Measurements from ENCODE around the gene CLDN15. TPM values are rescaled to one million over a fixed set of nuclear protein-coding genes. Genes with fewer than 3 reads are reported as not detected.
"Not testable (repeated sequence)": the region's sequence is repeated elsewhere in the genome, so short reads cannot be mapped to it uniquely, and the experiment has no call there.

Gene CLDN15
- 22.7 TPM for total RNA-seq
- 1 to 10 TPM in 1 of 4 donors, under 1 TPM in 3; 0.64 to 1.4 (median 0.82) TPM for polyA plus RNA-seq

GRCh38 chr7:101237206-101238067, at the start of gene CLDN15:
Gene CLDN15 (minus strand): TSS chr7:101237802. CDS start chr7:101237581, 221 bp downstream.
- ATAC-seq (ENCODE audit: low read depth in 2 of 2) (no peak), DNase-seq (no peak)
- H3K36me3 Mint-ChIP-seq = peaks cover 6% of the 10 kb centered on the region

GRCh38 chr7:101287032-101287431, 49.4 kb upstream of the CLDN15 start:
- Mint-ChIP-seq H3K27ac (peak overlapping the region in 1 of 3 donors; percentile 20), H3K9me3 (peaks cover 0 to 5% (median 0%) of the 10 kb centered on the region in 7 donors)

More at GRCh38 chr7:101237206-101238067, at the start of gene CLDN15:
- H3K27ac Mint-ChIP-seq = peak within 1 kb of the TSS in 1 of 3 donors; percentile 87
- H3K27me3 ChIP-seq (ENCODE audit: control insufficient read depth, insufficient read depth, low read length) = no peaks in the 10 kb centered on the region
- no peak within 1 kb of the TSS for H3K4me3 ChIP-seq (ENCODE audit: low read depth, low read length)
- no peaks in the 10 kb centered on the region for H3K9me3 Mint-ChIP-seq
- no peaks in the 10 kb centered on the region for H3K27me3 Mint-ChIP-seq
- H3K36me3 ChIP-seq (ENCODE audit: control insufficient read depth, insufficient read depth, low read length) = peaks cover 20% of the 10 kb centered on the region
- no peaks in the 10 kb centered on the region for H3K4me1 ChIP-seq (ENCODE audit: control insufficient read depth, insufficient read depth, low read length, poor library complexity, severe bottlenecking)
- peak within 1 kb of the TSS in 1 of 4 donors; percentile 54 for H3K4me3 Mint-ChIP-seq
- no peaks in the 10 kb centered on the region for H3K9me3 ChIP-seq (ENCODE audit: control insufficient read depth in 2 of 2, low read length in 2 of 2)
- peaks cover 0 to 7% (median 0%) of the 10 kb centered on the region in 4 donors for H3K4me1 Mint-ChIP-seq
- H3K27ac ChIP-seq (ENCODE audit: insufficient read depth, low read length, poor library complexity, severe bottlenecking) = no peak within 1 kb of the TSS

GRCh38 chr7:101285880-101286279, 48.3 kb upstream of the CLDN15 start:
- H3K36me3 ChIP-seq (ENCODE audit: control insufficient read depth, insufficient read depth, low read length); H3K27ac ChIP-seq (ENCODE audit: insufficient read depth, low read length, poor library complexity, severe bottlenecking); DNase-seq; H3K36me3 Mint-ChIP-seq; H3K4me3 ChIP-seq (ENCODE audit: low read depth, low read length); H3K9me3 ChIP-seq (ENCODE audit: control insufficient read depth in 2 of 2, low read length in 2 of 2); ATAC-seq (ENCODE audit: low read depth in 2 of 2); H3K9me3 Mint-ChIP-seq; H3K4me3 Mint-ChIP-seq; H3K4me1 ChIP-seq (ENCODE audit: control insufficient read depth, insufficient read depth, low read length, poor library complexity, severe bottlenecking); H3K27me3 ChIP-seq (ENCODE audit: control insufficient read depth, insufficient read depth, low read length): not testable (repeated sequence)
- H3K27me3 Mint-ChIP-seq = peaks cover 35% of the 10 kb centered on the region
- H3K27ac Mint-ChIP-seq = peak overlapping the region in 1 of 3 donors; percentile 35
- peaks cover 0 to 23% (median 9%) of the 10 kb centered on the region in 4 donors for H3K4me1 Mint-ChIP-seq

More at GRCh38 chr7:101287032-101287431, 49.4 kb upstream of the CLDN15 start:
- no peak overlapping the region for H3K27ac ChIP-seq (ENCODE audit: insufficient read depth, low read length, poor library complexity, severe bottlenecking)
- Mint-ChIP-seq H3K36me3 (no peaks in the 10 kb centered on the region), H3K4me3 (no peak overlapping the region), H3K4me1 (peaks cover 0 to 23% (median 9%) of the 10 kb centered on the region in 4 donors), H3K27me3 (peaks cover 35% of the 10 kb centered on the region)
- H3K9me3 ChIP-seq (ENCODE audit: control insufficient read depth in 2 of 2, low read length in 2 of 2) = no peaks in the 10 kb centered on the region
- H3K27me3 ChIP-seq (ENCODE audit: control insufficient read depth, insufficient read depth, low read length) = no peaks in the 10 kb centered on the region
- DNase-seq = no peak
- no peaks in the 10 kb centered on the region for H3K4me1 ChIP-seq (ENCODE audit: control insufficient read depth, insufficient read depth, low read length, poor library complexity, severe bottlenecking)
- no peak for ATAC-seq (ENCODE audit: low read depth in 2 of 2)
- no peaks in the 10 kb centered on the region for H3K36me3 ChIP-seq (ENCODE audit: control insufficient read depth, insufficient read depth, low read length)
- no peak overlapping the region for H3K4me3 ChIP-seq (ENCODE audit: low read depth, low read length)

- Mint-ChIP-seq H3K27me3 (peaks cover 30% of the 10 kb centered on the region), H3K27ac (no peak overlapping the region), H3K4me1 (peaks cover 0 to 17% (median 3%) of the 10 kb centered on the region in 4 donors), H3K4me3 (no peak overlapping the region), H3K9me3 (peaks cover 0 to 5% (median 0%) of the 10 kb centered on the region in 7 donors), H3K36me3 (no peaks in the 10 kb centered on the region)
- DNase-seq (no peak), ATAC-seq (ENCODE audit: low read depth in 2 of 2) (no peak)
- no peaks in the 10 kb centered on the region for H3K36me3 ChIP-seq (ENCODE audit: control insufficient read depth, insufficient read depth, low read length)
- no peaks in the 10 kb centered on the region for H3K9me3 ChIP-seq (ENCODE audit: control insufficient read depth in 2 of 2, low read length in 2 of 2)
- H3K27me3 ChIP-seq (ENCODE audit: control insufficient read depth, insufficient read depth, low read length) = no peaks in the 10 kb centered on the region
- no peak overlapping the region for H3K27ac ChIP-seq (ENCODE audit: insufficient read depth, low read length, poor library complexity, severe bottlenecking)
- no peaks in the 10 kb centered on the region for H3K4me1 ChIP-seq (ENCODE audit: control insufficient read depth, insufficient read depth, low read length, poor library complexity, severe bottlenecking)
- H3K4me3 ChIP-seq (ENCODE audit: low read depth, low read length) = no peak overlapping the region
Measured at GRCh38 chr7:101285171-101285570, 47.6 kb upstream of the CLDN15 start.

GRCh38 chr7:101280912-101281311, 43.3 kb upstream of the CLDN15 start:
- ATAC-seq (ENCODE audit: low read depth in 2 of 2); H3K4me1 ChIP-seq (ENCODE audit: control insufficient read depth, insufficient read depth, low read length, poor library complexity, severe bottlenecking); H3K27me3 ChIP-seq (ENCODE audit: control insufficient read depth, insufficient read depth, low read length); H3K9me3 ChIP-seq (ENCODE audit: control insufficient read depth in 2 of 2, low read length in 2 of 2); H3K4me3 ChIP-seq (ENCODE audit: low read depth, low read length); H3K36me3 Mint-ChIP-seq; DNase-seq; H3K36me3 ChIP-seq (ENCODE audit: control insufficient read depth, insufficient read depth, low read length); H3K27ac Mint-ChIP-seq; H3K27ac ChIP-seq (ENCODE audit: insufficient read depth, low read length, poor library complexity, severe bottlenecking); H3K9me3 Mint-ChIP-seq; H3K4me1 Mint-ChIP-seq; H3K4me3 Mint-ChIP-seq; H3K27me3 Mint-ChIP-seq: not testable (repeated sequence)

- no peak overlapping the region for H3K4me3 Mint-ChIP-seq
- H3K27me3 ChIP-seq (ENCODE audit: control insufficient read depth, insufficient read depth, low read length) = no peaks in the 10 kb centered on the region
- peaks cover 0 to 1% (median 0%) of the 10 kb centered on the region in 7 donors for H3K9me3 Mint-ChIP-seq
- peaks cover 0 to 9% (median 3%) of the 10 kb centered on the region in 4 donors for H3K4me1 Mint-ChIP-seq
- no peaks in the 10 kb centered on the region for H3K4me1 ChIP-seq (ENCODE audit: control insufficient read depth, insufficient read depth, low read length, poor library complexity, severe bottlenecking)
- H3K27me3 Mint-ChIP-seq = peaks cover 9% of the 10 kb centered on the region
- DNase-seq (no peak), ATAC-seq (ENCODE audit: low read depth in 2 of 2) (no peak)
- no peaks in the 10 kb centered on the region for H3K9me3 ChIP-seq (ENCODE audit: control insufficient read depth in 2 of 2, low read length in 2 of 2)
- H3K27ac Mint-ChIP-seq = no peak overlapping the region
- H3K27ac ChIP-seq (ENCODE audit: insufficient read depth, low read length, poor library complexity, severe bottlenecking) = no peak overlapping the region
- no peaks in the 10 kb centered on the region for H3K36me3 Mint-ChIP-seq
- no peak overlapping the region for H3K4me3 ChIP-seq (ENCODE audit: low read depth, low read length)
- H3K36me3 ChIP-seq (ENCODE audit: control insufficient read depth, insufficient read depth, low read length) = no peaks in the 10 kb centered on the region
Measured at GRCh38 chr7:101278461-101279292, 41.1 kb upstream of the CLDN15 start.

- Mint-ChIP-seq H3K27ac (no peak overlapping the region), H3K4me1 (no peaks in the 10 kb centered on the region), H3K9me3 (peaks cover 0 to 2% (median 0%) of the 10 kb centered on the region in 7 donors), H3K4me3 (no peak overlapping the region), H3K27me3 (peaks cover 9% of the 10 kb centered on the region), H3K36me3 (no peaks in the 10 kb centered on the region)
- DNase-seq (no peak), ATAC-seq (ENCODE audit: low read depth in 2 of 2) (no peak)
- Histone ChIP-seq H3K4me3 (ENCODE audit: low read depth, low read length) (no peak overlapping the region), H3K27me3 (ENCODE audit: control insufficient read depth, insufficient read depth, low read length) (no peaks in the 10 kb centered on the region), H3K4me1 (ENCODE audit: control insufficient read depth, insufficient read depth, low read length, poor library complexity, severe bottlenecking) (no peaks in the 10 kb centered on the region), H3K36me3 (ENCODE audit: control insufficient read depth, insufficient read depth, low read length) (no peaks in the 10 kb centered on the region), H3K9me3 (ENCODE audit: control insufficient read depth in 2 of 2, low read length in 2 of 2) (no peaks in the 10 kb centered on the region), H3K27ac (ENCODE audit: insufficient read depth, low read length, poor library complexity, severe bottlenecking) (no peak overlapping the region)
Measured at GRCh38 chr7:101277155-101277554, 39.6 kb upstream of the CLDN15 start.
